Keratinocyte (primary cell): ENCODE results near the gene CSMD2. TPM values are rescaled to one million over a fixed set of nuclear protein-coding genes. Genes with fewer than 3 reads are reported as not detected.

Source experiments
- DNase-seq: peaks from one replicate; pipeline ENCODE4 v3.0.0-alpha.2; 2011; ENCODE audit warnings: low read depth, missing footprints, low spot score
- FAIRE-seq: peaks from 2 replicates; lab custom pipeline; 2011; peaks lifted over from hg19 to GRCh38; lab: Jason Lieb, UNC
- H2AFZ ChIP-seq: 2 replicates; pipeline ENCODE4 v1.6.0; 2012; ENCODE audit warnings: low read length, control low read depth, inconsistent platforms; ENCODE audit not compliant: control insufficient read depth
- H3K27ac ChIP-seq: 2 replicates; pipeline ENCODE4 v1.5.1; 2011; ENCODE audit warnings: low read length; ENCODE audit not compliant: control insufficient read depth, insufficient read depth
- H3K27me3 ChIP-seq: 3 replicates; pipeline ENCODE4 v1.6.0; 2011; ENCODE audit warnings: low read length; ENCODE audit not compliant: control insufficient read depth, insufficient read depth; ENCODE audit errors: extremely low read depth
- H3K36me3 ChIP-seq, 2 experiments: 2 replicates in 1 of 2; 3 replicates in 1 of 2; pipeline ENCODE4 v1.5.1; 2011; ENCODE audit warnings: low read length in 2 of 2, mild to moderate bottlenecking in 1 of 2; ENCODE audit not compliant: control insufficient read depth in 2 of 2, insufficient read depth in 2 of 2; ENCODE audit errors: extremely low read depth in 1 of 2
- H3K4me1 ChIP-seq: 3 replicates; pipeline ENCODE4 v1.5.1; 2011; ENCODE audit warnings: low read length; ENCODE audit not compliant: control insufficient read depth, insufficient read depth; ENCODE audit errors: extremely low read depth
- H3K4me2 ChIP-seq: 3 replicates; pipeline ENCODE4 v1.6.0; 2011; ENCODE audit warnings: low read depth, low read length; ENCODE audit not compliant: control insufficient read depth, insufficient read depth; ENCODE audit errors: extremely low read depth
- H3K4me3 ChIP-seq, 3 experiments: fragments of 200-600 bp in 1 of 3; sonication (generic) in 1 of 3; 2 replicates in 2 of 3; 3 replicates in 1 of 3; pipeline ENCODE4 v1.5.1; 2011 to 2016; ENCODE audit warnings: low read length in 3 of 3, mild to moderate bottlenecking in 3 of 3, control low read depth in 2 of 3, inconsistent platforms in 1 of 3, low read depth in 1 of 3, mixed read lengths in 1 of 3, mixed run types in 1 of 3, moderate library complexity in 1 of 3; ENCODE audit not compliant: control insufficient read depth in 2 of 3, insufficient read depth in 2 of 3; ENCODE audit errors: extremely low read depth in 1 of 3
- H3K79me2 ChIP-seq: 2 replicates; pipeline ENCODE4 v1.6.0; 2012; ENCODE audit warnings: low read length; ENCODE audit not compliant: control insufficient read depth, insufficient read depth
- H3K9ac ChIP-seq: 3 replicates; pipeline ENCODE4 v1.6.0; 2011; ENCODE audit warnings: low read length; ENCODE audit not compliant: control insufficient read depth, insufficient read depth; ENCODE audit errors: extremely low read depth
- H3K9me1 ChIP-seq: 3 replicates; pipeline ENCODE4 v1.6.0; 2011; ENCODE audit warnings: low read length; ENCODE audit not compliant: control insufficient read depth, insufficient read depth; ENCODE audit errors: extremely low read depth
- H3K9me3 ChIP-seq: 2 replicates; pipeline ENCODE4 v1.5.1; 2012; ENCODE audit warnings: low read depth, low read length; ENCODE audit not compliant: control insufficient read depth
- H4K20me1 ChIP-seq: 3 replicates; pipeline ENCODE4 v1.6.0; 2011; ENCODE audit warnings: low read length; ENCODE audit not compliant: control insufficient read depth, insufficient read depth; ENCODE audit errors: extremely low read depth
- CTCF ChIP-seq, 3 experiments: IDR thresholded peaks in 1 of 3; conservative IDR thresholded peaks in 1 of 3; optimal IDR thresholded peaks in 1 of 3; 2 replicates in 2 of 3; 3 replicates in 1 of 3; pipeline versions ENCODE3 to v1.5.1; 2011; ENCODE audit warnings: low read length in 3 of 3, mild to moderate bottlenecking in 3 of 3, moderate library complexity in 2 of 3, control low read depth in 1 of 3, inconsistent platforms in 1 of 3; ENCODE audit not compliant: insufficient read depth in 2 of 3; ENCODE audit errors: extremely low read depth in 1 of 3
- EZH2 ChIP-seq: IDR thresholded peaks from one replicate; pipeline ENCODE4 v1.6.1; 2012; ENCODE audit warnings: inconsistent platforms, mild to moderate bottlenecking, low read length, moderate library complexity
- dilution Hi-C: fragments of 300-500 bp; cut with MboI; formaldehyde crosslinking; loops from one replicate; pipeline ENCODE4 v1.7.0; 2020; ENCODE audit warnings: low sequenced_read_pairs; ENCODE audit not compliant: extremely low pct_ligation_motif_present
- polyA plus RNA-seq, 5 experiments: library from polyadenylated mRNA; depleted of rRNA in 3 of 5; stranded (reverse) in 3 of 5; stranded (forward) in 1 of 5; unstranded in 1 of 5; fragments of >200 nt; gene quantifications; 1 replicate in 1 of 5; 2 replicates in 3 of 5; 3 replicates in 1 of 5; pipeline versions ENCODE4 v1.2.1 to v1.2.3, GENCODE V29; 2011 to 2012; ENCODE audit warnings: missing spikeins in 2 of 5, low read depth in 1 of 5, low replicate concordance in 1 of 5

CSMD2 gene
- polyA plus RNA-seq, 1 donor (not counting 4 experiments of a cell fraction or from before 2014, with no cell fraction given) = 2.0 TPM

- Histone ChIP-seq H3K4me2 (no peak overlapping the region), H3K36me3 (peaks cover 0 to 10% of the 10 kb centered on the region in 2 experiments), H3K9me3 (no peaks in the 10 kb centered on the region), H3K4me3 (no peak overlapping the region), H4K20me1 (no peaks in the 10 kb centered on the region), H3K4me1 (no peaks in the 10 kb centered on the region), H3K79me2 (peaks cover 2% of the 10 kb centered on the region), H3K27me3 (no peaks in the 10 kb centered on the region), H3K9ac (no peak overlapping the region), H2AFZ (no peak overlapping the region), H3K9me1 (no peaks in the 10 kb centered on the region), H3K27ac (no peak overlapping the region)
- dilution Hi-C loops = no loop called here
- FAIRE-seq (no peak), DNase-seq (no peak)
- no peak for TF ChIP-seq EZH2
- TF ChIP-seq CTCF (optimal IDR thresholded peaks at IDR 0.05 in 1 of 3, IDR thresholded peaks at IDR 0.05 in 1 of 3, conservative IDR thresholded peaks at IDR 0.05 in 1 of 3; ENCODE audit: extremely low read depth in 1 of 3, insufficient read depth in 2 of 3, low read length in 3 of 3) = no peak
These were observed 682.6 kb downstream of the CSMD2 start for GRCh38 chr1:33482412-33482811.

GRCh38 chr1:33477451-33477850, 687.6 kb downstream of the CSMD2 start:
- Histone ChIP-seq H3K36me3 (peaks cover 3 to 4% of the 10 kb centered on the region in 2 experiments), H2AFZ (no peak overlapping the region), H3K9ac (no peak overlapping the region), H3K4me3 (no peak overlapping the region), H3K4me2 (no peak overlapping the region), H3K9me1 (no peaks in the 10 kb centered on the region), H4K20me1 (no peaks in the 10 kb centered on the region), H3K27ac (no peak overlapping the region), H3K4me1 (no peaks in the 10 kb centered on the region), H3K27me3 (no peaks in the 10 kb centered on the region), H3K9me3 (no peaks in the 10 kb centered on the region), H3K79me2 (peaks cover 16% of the 10 kb centered on the region)
- FAIRE-seq (no peak), DNase-seq (no peak)
- TF ChIP-seq CTCF (optimal IDR thresholded peaks at IDR 0.05 in 1 of 3, IDR thresholded peaks at IDR 0.05 in 1 of 3, conservative IDR thresholded peaks at IDR 0.05 in 1 of 3; ENCODE audit: extremely low read depth in 1 of 3, insufficient read depth in 2 of 3, low read length in 3 of 3) = no peak
- no peak for TF ChIP-seq EZH2
- dilution Hi-C loops = no loop called here
